ENCODE measurements around the gene NAV2.

NAV2 gene

GRCh38 chr11:20010156-20010850 lies 297.7 kb downstream of the NAV2 start:
- no peaks in the 10 kb centered on the region for H3K4me1 Mint-ChIP-seq (ENCODE audit: low read depth)
- H3K4me3 Mint-ChIP-seq, result no peak overlapping the region
- H3K36me3 Mint-ChIP-seq (ENCODE audit: low read depth), result no peaks in the 10 kb centered on the region

GRCh38 chr11:20010851-20011225 lies 298.2 kb downstream of the NAV2 start:
- H3K4me3 Mint-ChIP-seq, result no peak overlapping the region
- H3K27ac Mint-ChIP-seq, result no peak overlapping the region
- H3K36me3 Mint-ChIP-seq (ENCODE audit: low read depth), result no peaks in the 10 kb centered on the region
- H3K9me3 Mint-ChIP-seq, result no peaks in the 10 kb centered on the region
- peaks cover 7% of the 10 kb centered on the region for H3K27me3 Mint-ChIP-seq
- no peaks in the 10 kb centered on the region for H3K4me1 Mint-ChIP-seq (ENCODE audit: low read depth)

More at GRCh38 chr11:20010156-20010850, 297.7 kb downstream of the NAV2 start:
- H3K27ac Mint-ChIP-seq, result no peak overlapping the region
- no peaks in the 10 kb centered on the region for H3K9me3 Mint-ChIP-seq
- H3K27me3 Mint-ChIP-seq, result peaks cover 7% of the 10 kb centered on the region

DNA sequence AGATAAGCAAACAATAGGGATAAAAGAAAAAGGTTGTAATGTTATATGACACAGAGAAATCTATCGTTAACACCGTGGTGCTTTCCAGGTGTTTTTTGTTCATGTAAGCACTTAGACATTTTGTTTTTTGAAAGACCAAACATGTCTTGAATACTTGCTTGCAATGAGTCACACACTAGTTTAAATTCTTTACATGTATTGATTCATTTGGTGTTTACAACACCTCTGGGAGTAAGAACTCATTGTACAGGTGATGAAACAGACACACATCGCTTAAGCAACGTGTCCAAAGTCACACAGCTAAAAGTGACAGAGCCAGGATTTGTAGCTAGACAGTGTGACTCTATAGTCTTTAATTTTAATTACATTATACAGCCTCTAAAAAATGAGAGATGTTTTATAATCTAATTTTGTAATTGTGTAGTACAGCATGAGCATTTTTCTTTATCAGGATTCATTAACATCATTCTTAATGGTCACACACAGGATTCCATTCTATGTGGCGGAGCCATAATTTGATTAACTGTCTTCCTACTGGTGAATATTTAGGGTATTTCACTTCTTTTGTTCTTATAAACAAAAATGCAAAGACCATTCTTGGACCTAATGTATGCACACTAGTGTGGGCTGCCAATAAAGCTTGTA lies 298.8 kb downstream of the NAV2 start:
- Mint-ChIP-seq H3K4me3 (no peak overlapping the region), H3K27me3 (peaks cover 7% of the 10 kb centered on the region), H3K36me3 (ENCODE audit: low read depth) (no peaks in the 10 kb centered on the region)

DNA sequence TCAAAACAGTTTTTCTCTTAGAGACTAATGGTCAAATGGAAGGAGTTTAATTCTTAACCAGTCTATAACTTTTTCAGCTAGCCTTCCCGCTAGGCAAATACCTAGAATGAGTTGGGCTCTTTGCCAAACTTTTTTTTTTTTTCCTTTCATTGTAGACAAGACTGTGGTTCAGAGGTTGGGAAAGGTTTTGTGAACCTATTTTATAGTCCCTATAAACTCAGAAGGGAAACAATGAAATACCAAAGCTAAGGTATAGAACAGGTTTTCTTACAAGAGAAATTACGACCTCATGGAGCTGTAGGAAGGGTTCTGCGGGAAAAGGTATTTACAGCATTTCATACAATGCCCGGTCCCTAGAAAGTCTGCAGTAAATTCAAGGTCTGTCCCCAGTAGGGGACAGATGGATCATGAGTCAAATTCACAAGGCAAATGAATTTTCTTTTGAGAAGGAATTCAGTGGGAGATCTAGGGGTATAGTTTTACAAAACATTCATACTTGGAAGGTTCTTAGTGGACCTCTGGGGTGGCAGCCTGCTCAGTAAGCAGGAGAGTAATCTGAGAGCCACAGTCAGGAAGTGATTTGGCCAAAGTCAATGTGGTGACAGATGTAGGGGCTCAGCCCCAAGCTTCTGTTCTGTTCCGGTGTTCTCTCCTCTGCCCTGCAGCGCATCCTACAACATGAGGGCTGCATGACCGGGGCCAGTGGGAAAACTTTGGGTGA lies 300.9 kb downstream of the NAV2 start:
- H3K4me3 Mint-ChIP-seq, result no peak overlapping the region
- H3K27ac Mint-ChIP-seq, result no peak overlapping the region
- H3K4me1 Mint-ChIP-seq (ENCODE audit: low read depth), result no peaks in the 10 kb centered on the region
- no peaks in the 10 kb centered on the region for H3K9me3 Mint-ChIP-seq
- H3K36me3 Mint-ChIP-seq (ENCODE audit: low read depth), result no peaks in the 10 kb centered on the region
- peaks cover 7% of the 10 kb centered on the region for H3K27me3 Mint-ChIP-seq

More for the DNA sequence above, 298.8 kb downstream of the NAV2 start:
- H3K9me3 Mint-ChIP-seq, result no peaks in the 10 kb centered on the region
- H3K27ac Mint-ChIP-seq, result no peak overlapping the region
- no peaks in the 10 kb centered on the region for H3K4me1 Mint-ChIP-seq (ENCODE audit: low read depth)

GRCh38 chr11:20014067-20014402 lies 301.4 kb downstream of the NAV2 start:
- Mint-ChIP-seq H3K27me3 (peaks cover 7% of the 10 kb centered on the region), H3K36me3 (ENCODE audit: low read depth) (no peaks in the 10 kb centered on the region), H3K9me3 (no peaks in the 10 kb centered on the region), H3K27ac (no peak overlapping the region), H3K4me1 (ENCODE audit: low read depth) (no peaks in the 10 kb centered on the region), H3K4me3 (no peak overlapping the region)

DNA sequence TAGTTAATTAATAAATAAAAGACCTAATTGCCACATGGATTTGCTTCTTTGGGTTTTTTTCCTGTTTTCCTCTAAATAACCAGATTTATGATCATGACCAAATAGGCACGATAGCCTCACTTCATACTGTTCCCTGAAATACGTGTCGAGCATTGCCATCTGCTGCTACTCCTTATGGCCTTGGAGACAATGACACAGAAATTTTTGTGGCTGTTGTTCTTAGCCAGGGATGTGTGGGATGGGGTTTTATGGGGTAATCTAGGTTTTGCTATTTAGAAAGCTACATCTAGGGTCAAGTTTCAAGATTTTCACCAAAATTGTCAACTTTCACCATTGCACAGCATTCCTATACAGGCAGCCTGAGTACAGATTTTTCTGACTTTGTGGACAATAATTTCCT lies 302.5 kb downstream of the NAV2 start:
- H3K9me3 Mint-ChIP-seq, result no peaks in the 10 kb centered on the region
- no peaks in the 10 kb centered on the region for H3K36me3 Mint-ChIP-seq (ENCODE audit: low read depth)
- H3K27ac Mint-ChIP-seq, result no peak overlapping the region
- H3K4me1 Mint-ChIP-seq (ENCODE audit: low read depth), result no peaks in the 10 kb centered on the region
- peaks cover 7% of the 10 kb centered on the region for H3K27me3 Mint-ChIP-seq
- no peak overlapping the region for H3K4me3 Mint-ChIP-seq

DNA sequence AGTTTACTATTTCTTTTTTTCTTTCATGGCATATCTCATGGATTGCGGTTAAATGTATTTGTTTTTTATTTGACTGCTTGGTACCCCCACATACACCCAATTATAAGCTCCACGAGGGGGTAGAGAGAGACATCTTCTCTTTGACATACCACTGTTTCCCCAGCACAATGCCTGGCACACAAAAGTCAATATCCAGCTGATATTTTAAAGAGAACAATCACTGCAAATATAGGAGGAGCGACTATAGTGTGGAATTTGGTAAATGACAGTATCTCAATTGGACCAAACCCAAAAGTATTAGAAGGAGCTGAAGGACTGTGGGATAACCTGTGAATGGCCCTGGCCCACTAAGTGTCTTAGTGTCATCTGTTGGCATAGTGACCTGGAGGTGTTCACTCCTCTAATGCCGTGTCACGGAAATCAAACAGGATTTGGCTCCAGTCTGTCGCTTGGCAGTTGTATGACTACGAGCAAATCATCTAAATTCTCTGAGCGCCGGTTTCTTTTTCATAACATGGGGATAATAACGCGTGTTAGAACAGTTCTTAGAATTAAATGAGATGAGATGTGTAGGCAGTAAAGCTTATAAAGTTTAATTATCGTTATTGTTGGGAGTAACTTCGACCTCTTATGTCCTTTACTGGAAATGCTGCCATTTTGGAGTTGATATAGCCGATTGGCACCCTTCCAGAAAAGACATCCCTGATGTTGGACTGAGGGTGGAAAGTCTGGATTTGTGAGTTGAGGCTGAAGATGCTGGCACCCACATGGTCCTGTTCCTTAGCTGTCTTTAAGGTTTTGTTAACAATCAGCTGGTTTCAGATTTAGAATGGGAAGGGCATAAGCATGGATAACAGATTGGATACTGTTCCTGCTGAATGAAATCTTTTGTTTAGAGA lies 303.1 kb downstream of the NAV2 start:
- Mint-ChIP-seq H3K4me3 (no peak overlapping the region), H3K9me3 (no peaks in the 10 kb centered on the region), H3K4me1 (ENCODE audit: low read depth) (no peaks in the 10 kb centered on the region), H3K36me3 (ENCODE audit: low read depth) (no peaks in the 10 kb centered on the region), H3K27ac (no peak overlapping the region), H3K27me3 (peaks cover 7% of the 10 kb centered on the region)

- Mint-ChIP-seq H3K4me1 (ENCODE audit: low read depth) (no peaks in the 10 kb centered on the region), H3K9me3 (no peaks in the 10 kb centered on the region), H3K4me3 (no peak overlapping the region), H3K27ac (no peak overlapping the region), H3K27me3 (peaks cover 7% of the 10 kb centered on the region), H3K36me3 (ENCODE audit: low read depth) (no peaks in the 10 kb centered on the region)
Observed at GRCh38 chr11:20016526-20016925, 303.9 kb downstream of the NAV2 start.

DNA sequence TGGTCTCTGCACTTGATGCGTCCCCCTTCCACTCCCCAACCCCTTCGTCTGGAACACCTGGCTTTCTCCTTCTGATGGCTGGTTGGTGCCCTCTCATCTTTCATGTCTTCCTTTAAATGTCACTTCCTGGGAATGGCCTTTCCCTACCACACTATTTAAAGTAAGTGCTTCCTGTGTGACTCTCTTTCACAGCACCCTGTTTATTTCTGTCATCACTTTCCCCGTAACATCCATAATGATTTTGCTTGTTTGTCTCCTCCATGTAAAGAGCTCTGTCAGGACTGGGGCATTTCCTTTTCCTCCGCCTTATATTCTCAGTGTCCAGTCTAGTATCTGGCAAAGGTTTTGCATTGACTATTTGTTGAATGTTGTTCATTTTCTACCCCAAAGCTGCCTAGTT lies 304.7 kb downstream of the NAV2 start:
- H3K9me3 Mint-ChIP-seq, result no peaks in the 10 kb centered on the region
- H3K27ac Mint-ChIP-seq, result no peak overlapping the region
- peaks cover 4% of the 10 kb centered on the region for H3K27me3 Mint-ChIP-seq
- H3K36me3 Mint-ChIP-seq (ENCODE audit: low read depth), result no peaks in the 10 kb centered on the region
- H3K4me3 Mint-ChIP-seq, result no peak overlapping the region
- no peaks in the 10 kb centered on the region for H3K4me1 Mint-ChIP-seq (ENCODE audit: low read depth)

- Mint-ChIP-seq H3K4me1 (ENCODE audit: low read depth) (no peaks in the 10 kb centered on the region), H3K36me3 (ENCODE audit: low read depth) (no peaks in the 10 kb centered on the region), H3K4me3 (no peak overlapping the region), H3K27ac (no peak overlapping the region), H3K27me3 (peaks cover 3% of the 10 kb centered on the region), H3K9me3 (no peaks in the 10 kb centered on the region)
Observed at GRCh38 chr11:20020198-20020597, 307.6 kb downstream of the NAV2 start.

DNA sequence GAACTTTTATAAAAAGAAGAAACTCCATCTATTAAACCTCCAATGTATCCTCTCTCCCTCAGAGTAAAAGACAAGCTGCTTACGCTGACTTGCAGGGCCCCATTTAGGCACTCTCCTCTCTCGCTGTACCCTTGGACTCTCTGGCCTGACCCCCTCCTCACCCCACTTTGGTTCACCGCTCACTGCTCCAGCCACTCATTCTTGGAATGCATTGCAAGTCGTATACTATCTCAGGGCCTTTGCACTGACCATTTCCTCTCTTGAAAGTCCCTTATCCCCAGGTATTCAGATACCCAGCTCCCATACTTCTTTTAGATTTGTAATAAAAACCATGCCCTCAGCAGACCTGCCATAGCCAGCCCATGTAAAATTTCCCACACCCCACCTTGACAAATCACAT lies 308.1 kb downstream of the NAV2 start:
- no peak overlapping the region for H3K27ac Mint-ChIP-seq

DNA sequence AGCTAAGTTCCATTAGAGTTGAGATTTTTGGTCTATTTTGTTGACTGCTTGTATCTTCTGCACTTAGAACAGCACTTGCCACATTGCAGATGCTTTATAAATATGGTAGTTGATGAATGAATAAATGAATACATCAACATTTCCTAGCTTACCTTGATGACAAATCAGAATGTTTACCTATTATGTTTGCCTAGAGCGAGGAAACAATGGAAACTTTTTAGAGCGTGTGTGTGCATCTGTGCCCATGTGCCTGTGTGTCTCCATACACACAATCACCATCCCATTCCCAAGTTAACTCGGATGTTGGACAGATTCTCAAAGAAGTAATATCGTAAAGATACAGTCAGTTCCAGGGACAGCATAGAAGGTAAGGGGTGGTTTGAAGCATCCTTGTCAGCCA lies 308.6 kb downstream of the NAV2 start:
- Mint-ChIP-seq H3K9me3 (no peaks in the 10 kb centered on the region), H3K36me3 (ENCODE audit: low read depth) (no peaks in the 10 kb centered on the region), H3K4me1 (ENCODE audit: low read depth) (no peaks in the 10 kb centered on the region), H3K4me3 (no peak overlapping the region), H3K27me3 (peaks cover 3% of the 10 kb centered on the region), H3K27ac (no peak overlapping the region)

More for the DNA sequence above, 308.1 kb downstream of the NAV2 start:
- peaks cover 3% of the 10 kb centered on the region for H3K27me3 Mint-ChIP-seq
- no peak overlapping the region for H3K4me3 Mint-ChIP-seq
- H3K36me3 Mint-ChIP-seq (ENCODE audit: low read depth), result no peaks in the 10 kb centered on the region
- no peaks in the 10 kb centered on the region for H3K4me1 Mint-ChIP-seq (ENCODE audit: low read depth)
- no peaks in the 10 kb centered on the region for H3K9me3 Mint-ChIP-seq

DNA sequence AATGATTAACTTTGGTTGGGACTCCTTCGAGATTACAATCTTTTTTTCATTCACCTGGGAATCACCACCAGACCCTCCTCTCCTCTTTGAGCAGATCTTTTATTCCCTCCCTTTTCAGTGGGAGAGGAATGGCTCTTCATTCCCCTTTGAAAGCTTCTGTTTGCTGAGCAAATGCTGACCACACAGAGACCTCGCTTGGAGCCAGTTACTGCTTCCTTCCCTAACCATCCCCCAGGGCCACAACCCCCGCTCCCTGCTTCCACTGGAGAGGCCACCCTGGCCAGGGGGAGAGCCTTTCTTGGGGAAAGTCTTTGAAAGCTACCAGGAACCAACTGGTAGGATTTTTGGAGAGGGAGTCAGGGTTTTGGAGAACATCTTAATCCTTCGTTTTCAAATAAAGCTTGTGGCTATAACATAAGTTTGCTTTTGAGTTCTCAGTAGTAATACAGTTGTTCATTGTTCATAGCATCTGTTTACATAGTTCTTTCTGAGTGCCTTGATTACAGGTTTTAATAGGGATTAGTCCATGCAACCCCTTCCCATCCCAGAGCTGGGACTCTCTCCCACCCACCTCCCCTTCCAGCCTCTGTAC lies 309.2 kb downstream of the NAV2 start:
- Mint-ChIP-seq H3K4me3 (no peak overlapping the region), H3K27ac (no peak overlapping the region), H3K9me3 (no peaks in the 10 kb centered on the region), H3K36me3 (ENCODE audit: low read depth) (no peaks in the 10 kb centered on the region), H3K4me1 (ENCODE audit: low read depth) (no peaks in the 10 kb centered on the region), H3K27me3 (peaks cover 3% of the 10 kb centered on the region)

DNA sequence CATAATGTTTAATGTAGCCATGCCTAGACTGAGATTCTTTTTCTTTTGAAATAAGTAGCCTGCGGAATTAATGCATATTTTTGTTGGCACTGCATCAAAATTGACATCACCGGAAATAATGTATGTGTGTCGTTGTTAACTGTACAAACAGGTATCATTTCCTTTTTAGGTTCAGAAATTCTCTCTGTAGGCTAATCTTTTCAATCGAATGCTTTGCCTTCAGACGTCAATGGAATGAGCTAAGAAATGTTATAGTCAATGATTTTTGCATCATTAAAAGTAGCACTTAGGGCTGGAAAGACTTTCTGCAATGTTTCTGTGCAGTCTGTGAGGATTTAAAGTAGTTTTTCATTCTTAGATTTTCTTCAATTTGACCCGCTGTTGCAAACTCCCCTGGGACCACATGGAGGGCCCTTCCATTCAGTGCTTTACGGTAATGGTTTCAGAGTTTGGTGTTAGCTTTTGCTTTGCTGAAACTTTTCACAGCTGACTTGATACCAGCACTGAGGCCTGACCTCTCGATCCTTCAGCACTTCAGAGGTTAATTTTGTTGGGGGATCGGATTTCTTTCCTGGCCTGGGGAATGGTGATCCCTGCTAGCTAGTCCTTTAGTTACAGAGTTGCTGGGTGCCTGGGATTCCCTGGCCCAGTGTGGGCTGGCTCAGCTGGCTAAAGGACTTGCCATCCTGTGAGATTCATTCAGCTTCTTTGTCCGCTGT lies 309.9 kb downstream of the NAV2 start:
- H3K4me3 Mint-ChIP-seq, result no peak overlapping the region
- peaks cover 3% of the 10 kb centered on the region for H3K27me3 Mint-ChIP-seq
- no peaks in the 10 kb centered on the region for H3K4me1 Mint-ChIP-seq (ENCODE audit: low read depth)
- no peaks in the 10 kb centered on the region for H3K9me3 Mint-ChIP-seq
- no peak overlapping the region for H3K27ac Mint-ChIP-seq
- H3K36me3 Mint-ChIP-seq (ENCODE audit: low read depth), result no peaks in the 10 kb centered on the region

Data from stimulated activated naive CD8-positive, alpha-beta T cell treated with anti-CD3 and anti-CD28 coated beads, Interleukin-15, Interleukin-2, amounts not matched to agents 100 ng/mL and 50 ng/mL, for 24 hours (primary cell).